ENCODE measurements around the gene ARAP1. TPM values are rescaled to one million over a fixed set of nuclear protein-coding genes. Genes with fewer than 3 reads are reported as not detected.

Gene ARAP1
- total and polyA plus RNA-seq, 2 of the 8 experiments (the other 6 are each of a cell fraction or from before 2014, with no cell fraction given): 25.7 to 61.6 TPM

DNA sequence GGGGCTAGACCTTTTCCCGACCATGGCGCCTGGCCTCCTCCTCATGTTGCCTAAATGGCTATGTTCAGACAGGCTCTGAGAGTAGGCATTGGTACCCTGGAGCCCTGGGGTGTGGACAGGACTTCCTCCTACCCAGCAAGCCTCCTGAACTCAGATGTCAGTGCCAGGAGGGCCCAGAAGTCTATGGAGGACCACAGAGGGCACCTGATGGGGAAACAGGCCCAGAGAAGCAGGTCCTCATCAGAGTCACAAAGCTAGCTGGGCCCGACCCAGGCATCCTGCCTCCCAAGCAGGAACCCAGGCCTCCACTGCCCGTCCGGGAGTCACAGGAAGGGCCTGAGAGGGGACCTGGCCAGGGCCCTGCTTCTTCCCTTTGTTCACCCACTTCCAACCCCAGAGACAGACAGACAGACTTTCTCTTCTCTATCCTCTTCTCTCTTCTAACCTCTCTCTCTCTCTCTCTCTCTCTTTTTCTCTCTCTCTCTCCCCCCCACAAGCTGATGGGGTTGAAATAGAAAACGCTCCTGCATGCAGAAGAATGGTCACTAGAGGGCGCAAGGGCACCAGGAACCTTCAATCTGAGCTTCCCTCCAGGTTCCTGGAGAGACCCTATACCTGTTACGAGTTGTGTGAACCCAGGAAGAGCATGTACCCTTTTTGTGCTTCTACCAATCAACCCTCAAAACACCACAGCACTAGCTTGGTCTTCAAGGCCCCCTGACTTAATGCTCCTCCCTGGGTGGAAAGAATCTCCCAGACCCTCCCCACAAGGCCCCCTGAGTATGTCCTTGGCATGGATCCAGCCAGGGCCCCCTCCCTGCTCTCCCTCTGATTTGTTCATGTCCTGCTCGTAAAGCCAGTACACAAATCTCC, 27.1 kb downstream of the ARAP1 start (continued):
- TF ChIP-seq, protein P1, sequence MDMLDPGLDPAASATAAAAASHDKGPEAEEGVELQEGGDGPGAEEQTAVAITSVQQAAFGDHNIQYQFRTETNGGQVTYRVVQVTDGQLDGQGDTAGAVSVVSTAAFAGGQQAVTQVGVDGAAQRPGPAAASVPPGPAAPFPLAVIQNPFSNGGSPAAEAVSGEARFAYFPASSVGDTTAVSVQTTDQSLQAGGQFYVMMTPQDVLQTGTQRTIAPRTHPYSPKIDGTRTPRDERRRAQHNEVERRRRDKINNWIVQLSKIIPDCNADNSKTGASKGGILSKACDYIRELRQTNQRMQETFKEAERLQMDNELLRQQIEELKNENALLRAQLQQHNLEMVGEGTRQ (IDR thresholded peaks at IDR 0.05; ENCODE audit: low read length): no peak
- 0 out of 2 replicates have a peak, but pooled peaks have one; percentile 34 for TF ChIP-seq YY1 (IDR thresholded peaks at IDR 0.05; ENCODE audit: low read depth, low read length)
- no peak for TF ChIP-seq TAF7 (optimal IDR thresholded peaks at IDR 0.05; ENCODE audit: borderline replicate concordance, low read depth, low read length)
- no peak for TF ChIP-seq KDM1A (IDR thresholded peaks at IDR 0.05; ENCODE audit: borderline replicate concordance, low read length)
- peak; percentile 97 to 98 for TF ChIP-seq RAD21 (IDR thresholded peaks at IDR 0.05 in 1 of 2, conservative IDR thresholded peaks at IDR 0.05 in 1 of 2; ENCODE audit: low read depth in 2 of 2, low read length in 2 of 2)

Measured in H1 (cell line).